ENCODE data around the gene SPRED1. TPM values are rescaled to one million over a fixed set of nuclear protein-coding genes. Genes with fewer than 3 reads are reported as not detected.

The SPRED1 gene
- total RNA-seq, 1 donor from 2014 or later = 16.3 TPM

Other genes starting within 250 kb of the SPRED1 start
- 6.8 and 9.5 TPM in 2 replicates for gene FAM98B, start 201.3 kb downstream of the SPRED1 start, total RNA-seq

Measured in bronchial epithelial cell (primary cell).